Tibial artery (tissue), 4 donors: ENCODE data around the gene KCNIP4.

Experiments used
- DNase-seq, 2 donors: peaks; one replicate each; pipeline ENCODE4 v3.0.0-alpha.2; 2019
- H3K27ac ChIP-seq, 2 donors: fragments of 200-600 bp; sonication (generic) in 1 of 2; 1 replicate in 1 of 2; 2 replicates in 1 of 2; pipeline ENCODE4 v1.5.1; 2018 to 2019; ENCODE audit warnings: mild to moderate bottlenecking in 1 of 2
- H3K27me3 ChIP-seq, 2 donors: fragments of 200-600 bp; sonication (generic) in 1 of 2; one replicate each; pipeline versions ENCODE4 v1.5.1 to v1.6.0; 2016 to 2019
- H3K36me3 ChIP-seq, 3 donors: fragments of 200-600 bp; sonication (generic) in 2 of 3; one replicate each; pipeline ENCODE4 v1.5.1; 2016 to 2019; ENCODE audit warnings: mild to moderate bottlenecking in 2 of 3
- H3K4me1 ChIP-seq, 4 donors: fragments of 200-600 bp; sonication (generic) in 2 of 4; 1 replicate in 3 of 4; 2 replicates in 1 of 4; pipeline ENCODE4 v1.5.1; 2016 to 2019
- H3K4me3 ChIP-seq, 2 donors: fragments of 200-600 bp; sonication (generic) in 1 of 2; 1 replicate in 1 of 2; 2 replicates in 1 of 2; pipeline ENCODE4 v1.5.1; 2018 to 2019; ENCODE audit warnings: mild to moderate bottlenecking in 2 of 2
- H3K9me3 ChIP-seq, 3 donors: fragments of 200-600 bp; sonication (generic) in 1 of 3; one replicate each; pipeline ENCODE4 v1.5.1; 2016 to 2019
- CTCF ChIP-seq, 2 experiments: fragments of 200-600 bp in 1 of 2; fragments of 450-650 bp in 1 of 2; IDR thresholded peaks; one replicate each; pipeline ENCODE4 v1.5.1; 2017 to 2019; ENCODE audit warnings: antibody characterized with exemption in 2 of 2, mild to moderate bottlenecking in 1 of 2, moderate library complexity in 1 of 2
- intact Hi-C: fragments of 100-400 bp; cut with DNase I; formaldehyde crosslinking; loops from one replicate; pipeline ENCODE4 v1.15.0; 2023; ENCODE audit warnings: low total_unique reads

The KCNIP4 gene

GRCh38 chr4:21888195-21888976 lies 60.2 kb downstream of the KCNIP4 start:
- Histone ChIP-seq H3K27me3 (no peaks in the 10 kb centered on the region), H3K4me3 (no peak overlapping the region), H3K4me1 (no peaks in the 10 kb centered on the region), H3K27ac (no peak overlapping the region), H3K9me3 (no peaks in the 10 kb centered on the region), H3K36me3 (no peaks in the 10 kb centered on the region)
- DNase-seq = no peak
- intact Hi-C loops = no loop called here
- no peak for TF ChIP-seq CTCF (IDR thresholded peaks at IDR 0.05)

GRCh38 chr4:21887481-21887880 lies 61.1 kb downstream of the KCNIP4 start:
- H3K4me1 ChIP-seq = no peaks in the 10 kb centered on the region
- H3K4me3 ChIP-seq = no peak overlapping the region
- intact Hi-C loops = no loop called here
- TF ChIP-seq CTCF (IDR thresholded peaks at IDR 0.05) = no peak
- DNase-seq = no peak
- H3K9me3 ChIP-seq = no peaks in the 10 kb centered on the region
- H3K36me3 ChIP-seq = no peaks in the 10 kb centered on the region
- H3K27me3 ChIP-seq = no peaks in the 10 kb centered on the region
- no peak overlapping the region for H3K27ac ChIP-seq

GRCh38 chr4:21885770-21886169 lies 62.8 kb downstream of the KCNIP4 start:
- TF ChIP-seq CTCF (IDR thresholded peaks at IDR 0.05) = no peak
- Histone ChIP-seq H3K4me1 (no peaks in the 10 kb centered on the region), H3K4me3 (no peak overlapping the region), H3K27me3 (no peaks in the 10 kb centered on the region), H3K9me3 (no peaks in the 10 kb centered on the region), H3K36me3 (no peaks in the 10 kb centered on the region), H3K27ac (no peak overlapping the region)
- DNase-seq = no peak
- intact Hi-C loops = no loop called here

- no peak overlapping the region for H3K27ac ChIP-seq
- no peaks in the 10 kb centered on the region for H3K9me3 ChIP-seq
- H3K4me1 ChIP-seq = no peaks in the 10 kb centered on the region
- H3K4me3 ChIP-seq = no peak overlapping the region
- no peak for TF ChIP-seq CTCF (IDR thresholded peaks at IDR 0.05)
- intact Hi-C loops = no loop called here
- no peaks in the 10 kb centered on the region for H3K27me3 ChIP-seq
- no peak for DNase-seq
- no peaks in the 10 kb centered on the region for H3K36me3 ChIP-seq
Observed at GRCh38 chr4:21885241-21885640, 63.3 kb downstream of the KCNIP4 start.

- Histone ChIP-seq H3K27ac (no peak overlapping the region), H3K27me3 (no peaks in the 10 kb centered on the region), H3K4me1 (no peaks in the 10 kb centered on the region), H3K9me3 (no peaks in the 10 kb centered on the region), H3K4me3 (no peak overlapping the region), H3K36me3 (no peaks in the 10 kb centered on the region)
- intact Hi-C loops = no loop called here
- TF ChIP-seq CTCF (IDR thresholded peaks at IDR 0.05) = no peak
- no peak for DNase-seq
Observed at GRCh38 chr4:21884615-21885014, 64.0 kb downstream of the KCNIP4 start.
